HepG2 (cell line): ENCODE results near the gene USP5. TPM values are rescaled to one million over a fixed set of nuclear protein-coding genes. Genes with fewer than 3 reads are reported as not detected.

Source experiments
- AKNA ChIP-seq: sonication (generic); formaldehyde crosslinking; IDR thresholded peaks from 2 replicates; pipeline ENCODE4 v1.4.0; 2020; ENCODE audit warnings: missing genetic modification reagents, borderline replicate concordance
- ATM ChIP-seq: fragments of 450-650 bp; IDR thresholded peaks from 2 replicates; pipeline ENCODE4 v1.7.1; 2017; ENCODE audit warnings: mild to moderate bottlenecking, borderline replicate concordance
- CENPT ChIP-seq: sonication (generic); formaldehyde crosslinking; IDR thresholded peaks from 2 replicates; pipeline ENCODE4 v1.8.0; 2022; ENCODE audit warnings: low read depth, mild to moderate bottlenecking, moderate library complexity, missing genetic modification reagents
- DMAP1 ChIP-seq: IDR thresholded peaks from 2 replicates; pipeline ENCODE4 v1.6.1; 2016
- EHMT2 ChIP-seq: fragments of 200-600 bp; sonication (generic); IDR thresholded peaks from 2 replicates; pipeline ENCODE4 v1.7.0; 2017; ENCODE audit warnings: antibody characterized with exemption, low read depth, low read length, borderline replicate concordance
- ELF4 ChIP-seq: sonication (generic); formaldehyde crosslinking; IDR thresholded peaks from 2 replicates; pipeline ENCODE4 v1.5.0; 2020; ENCODE audit warnings: missing genetic modification reagents, mild to moderate bottlenecking, moderate library complexity, borderline replicate concordance
- FIP1L1 ChIP-seq: fragments of 200-400 bp; formaldehyde crosslinking; IDR thresholded peaks from 2 replicates; pipeline ENCODE4 v1.6.1; 2018; ENCODE audit warnings: low read depth, mild to moderate bottlenecking, low read length, moderate library complexity, borderline replicate concordance; ENCODE audit not compliant: insufficient read depth
- IRF9 ChIP-seq: sonication (generic); formaldehyde crosslinking; IDR thresholded peaks from 2 replicates; pipeline ENCODE4 v1.8.0; 2022; ENCODE audit warnings: missing genetic modification reagents, mild to moderate bottlenecking, borderline replicate concordance
- ISL2 ChIP-seq: sonication (generic); formaldehyde crosslinking; IDR thresholded peaks from 2 replicates; pipeline ENCODE4 v1.5.0; 2020; ENCODE audit warnings: missing genetic modification reagents
- NR2F2 ChIP-seq: IDR thresholded peaks from 2 replicates; pipeline ENCODE4 v1.6.1; 2012; ENCODE audit warnings: low read depth, inconsistent platforms, borderline replicate concordance
- RCOR2 ChIP-seq: IDR thresholded peaks from 2 replicates; pipeline ENCODE4 v1.6.1; 2016; ENCODE audit warnings: missing biosample characterization, missing genetic modification reagents
- SAP130 ChIP-seq: IDR thresholded peaks from 2 replicates; pipeline ENCODE4 v1.6.1; 2016; ENCODE audit warnings: low read depth
- SP140L ChIP-seq: sonication (generic); formaldehyde crosslinking; IDR thresholded peaks from 2 replicates; pipeline ENCODE4 v1.4.0; 2020; ENCODE audit warnings: missing genetic modification reagents, borderline replicate concordance
- TRIM22 ChIP-seq: fragments of 450-650 bp; IDR thresholded peaks from 2 replicates; pipeline ENCODE4 v1.6.1; 2017
- ZBTB1 ChIP-seq: sonication (generic); formaldehyde crosslinking; IDR thresholded peaks from 2 replicates; pipeline ENCODE4 v1.4.0; 2020; ENCODE audit warnings: missing genetic modification reagents, borderline replicate concordance
- ZFY ChIP-seq: sonication (generic); formaldehyde crosslinking; IDR thresholded peaks from 2 replicates; pipeline ENCODE4 v1.4.0; 2020; ENCODE audit warnings: missing genetic modification reagents
- ZMYM2 ChIP-seq: sonication (generic); formaldehyde crosslinking; IDR thresholded peaks from 2 replicates; pipeline ENCODE4 v1.8.0; 2022; ENCODE audit warnings: mild to moderate bottlenecking, missing genetic modification reagents
- ZNF225 ChIP-seq: sonication (generic); formaldehyde crosslinking; IDR thresholded peaks from 2 replicates; pipeline ENCODE4 v1.4.0; 2020; ENCODE audit warnings: mild to moderate bottlenecking, missing genetic modification reagents
- ZNF382 ChIP-seq: sonication (generic); formaldehyde crosslinking; IDR thresholded peaks from 2 replicates; pipeline ENCODE4 v1.5.0; 2020; ENCODE audit warnings: missing genetic modification reagents, mild to moderate bottlenecking, borderline replicate concordance
- ZNF614 ChIP-seq: IDR thresholded peaks from 2 replicates; pipeline ENCODE4 v1.6.1; 2018; ENCODE audit warnings: missing biosample characterization, missing genetic modification reagents, inconsistent platforms, borderline replicate concordance
- ZNF619 ChIP-seq: sonication (generic); formaldehyde crosslinking; IDR thresholded peaks from 2 replicates; pipeline ENCODE4 v1.4.0; 2020; ENCODE audit warnings: mild to moderate bottlenecking, missing genetic modification reagents
- ZNF674 ChIP-seq: sonication (generic); formaldehyde crosslinking; IDR thresholded peaks from 2 replicates; pipeline ENCODE4 v1.5.0; 2020; ENCODE audit warnings: low read depth, mild to moderate bottlenecking, missing genetic modification reagents
- ZNF7 ChIP-seq: IDR thresholded peaks from 2 replicates; pipeline ENCODE4 v1.6.1; 2016; ENCODE audit warnings: missing biosample characterization, missing genetic modification reagents
- ZNF772 ChIP-seq: sonication (generic); formaldehyde crosslinking; IDR thresholded peaks from 2 replicates; pipeline ENCODE4 v1.5.0; 2020; ENCODE audit warnings: mild to moderate bottlenecking, missing genetic modification reagents
- ZNF773 ChIP-seq: sonication (generic); formaldehyde crosslinking; IDR thresholded peaks from 2 replicates; pipeline ENCODE4 v1.4.0; 2020; ENCODE audit warnings: missing genetic modification reagents, borderline replicate concordance
- polyA plus RNA-seq, 8 experiments: library from polyadenylated mRNA; depleted of rRNA in 3 of 8; stranded (reverse) in 7 of 8; unstranded in 1 of 8; fragments of >200 nt; fragmentation: Illumina TruSeq in 4 of 8; extraction: Trizol in 4 of 8; gene quantifications; 2 replicates each; pipeline versions ENCODE4 v1.2.1 to v1.2.3, GENCODE V29; 2011 to 2016; ENCODE audit warnings: low read depth in 4 of 8, missing spikeins in 1 of 8, mixed read lengths in 1 of 8; ENCODE audit not compliant: insufficient read depth in 1 of 8
- total RNA-seq, 5 experiments: library from RNA; depleted of rRNA; stranded (reverse); fragments of >200 nt; fragmentation: Illumina TruSeq; extraction: Trizol; gene quantifications; 2 replicates each; pipeline ENCODE4 v1.2.3, GENCODE V29; 2016; ENCODE audit warnings: low read depth in 1 of 5

USP5 gene
- total and polyA plus RNA-seq, 2 of the 13 experiments (the other 11 are each of a cell fraction or from before 2014, with no cell fraction given) = 39.6 to 56.0 TPM

GRCh38 chr12:6851921-6852650, at the start of gene USP5 (continued):
- TF ChIP-seq NR2F2 (peak; percentile 34; the same call in 1 of the 2 replicates), ZNF772 (peak; percentile 63), ZMYM2 (CRISPR knock-in tag) (no peak), FIP1L1 (no peak), SP140L (CRISPR knock-in tag) (no peak), ZBTB1 (CRISPR knock-in tag) (no peak), SAP130 (CRISPR knock-in tag) (peak; percentile 61; the same call in 1 of the 2 replicates), ZNF382 (CRISPR knock-in tag) (no peak), ZNF674 (CRISPR knock-in tag) (no peak), ISL2 (CRISPR knock-in tag) (peak; percentile 16), AKNA (CRISPR knock-in tag) (no peak), ZNF225 (CRISPR knock-in tag) (no peak), ZFY (CRISPR knock-in tag) (peak; percentile 99), CENPT (CRISPR knock-in tag) (no peak), TRIM22 (no peak), ZNF773 (peak; percentile 19; the same call in 1 of the 2 replicates), ZNF7 (CRISPR knock-in tag) (no peak), ELF4 (CRISPR knock-in tag) (peak; percentile 83; the same call in 1 of the 2 replicates), ZNF614 (no peak), ZNF619 (peak; percentile 77), EHMT2 (no peak), IRF9 (CRISPR knock-in tag) (peak; percentile 75; the same call in 1 of the 2 replicates), ATM (no peak), RCOR2 (CRISPR knock-in tag) (no peak), DMAP1 (CRISPR knock-in tag) (peak; percentile 78)
